Tibial nerve (tissue), 4 donors: ENCODE measurements around the gene KIAA1143. TPM values are rescaled to one million over a fixed set of nuclear protein-coding genes. Genes with fewer than 3 reads are reported as not detected.

Experiments
- DNase-seq, 2 donors: peaks; one replicate each; pipeline ENCODE4 v3.0.0-alpha.2; 2019; ENCODE audit warnings: low spot score in 2 of 2
- H3K27ac ChIP-seq, 4 donors: fragments of 200-600 bp; sonication (generic) in 3 of 4; one replicate each; pipeline ENCODE4 v1.5.1; 2017 to 2019; ENCODE audit warnings: mild to moderate bottlenecking in 1 of 4
- H3K27me3 ChIP-seq, 2 donors: fragments of 200-600 bp; sonication (generic) in 1 of 2; one replicate each; pipeline versions ENCODE4 v1.5.1 to v1.6.0; 2017 to 2019
- H3K36me3 ChIP-seq, 3 donors: fragments of 200-600 bp; sonication (generic); one replicate each; pipeline ENCODE4 v1.5.1; 2018 to 2019
- H3K4me1 ChIP-seq, 4 donors: fragments of 200-600 bp; sonication (generic) in 3 of 4; one replicate each; pipeline ENCODE4 v1.5.1; 2017 to 2019
- H3K4me3 ChIP-seq, 4 donors: fragments of 200-600 bp; sonication (generic) in 3 of 4; one replicate each; pipeline ENCODE4 v1.5.1; 2017 to 2019; ENCODE audit warnings: mild to moderate bottlenecking in 1 of 4, moderate library complexity in 1 of 4
- H3K9me3 ChIP-seq, 4 donors: fragments of 200-600 bp; sonication (generic) in 3 of 4; one replicate each; pipeline ENCODE4 v1.5.1; 2017 to 2019
- EP300 ChIP-seq, 2 donors: sonication (generic); formaldehyde crosslinking; IDR thresholded peaks; one replicate each; pipeline ENCODE4 v1.6.1; 2017; ENCODE audit warnings: antibody characterized with exemption in 2 of 2, mild to moderate bottlenecking in 1 of 2
- POLR2A ChIP-seq, 2 donors: fragments of 450-650 bp; IDR thresholded peaks; one replicate each; pipeline ENCODE4 v1.6.1; 2017; ENCODE audit warnings: antibody characterized with exemption in 2 of 2, mild to moderate bottlenecking in 2 of 2, moderate library complexity in 2 of 2
- WGBS, 2 donors: methylation state at CpG; one replicate each; pipeline ENCODE4 v1.1.5; 2018; 5-methylcytosine and 5-hydroxymethylcytosine counted together
- total RNA-seq, 4 donors: library from RNA; depleted of rRNA; stranded (reverse); fragments of >200 nt; gene quantifications; one replicate each; pipeline ENCODE4 v1.1.0, GENCODE V29; 2016
- TF ChIP-seq, protein P1 (sequence below), 5 experiments: fragments of 200-600 bp in 3 of 5; fragments of 450-650 bp in 2 of 5; sonication (generic) in 3 of 5; IDR thresholded peaks; one replicate each; pipeline ENCODE4 v1.5.1; 2016 to 2019; ENCODE audit warnings: antibody characterized with exemption in 5 of 5, mild to moderate bottlenecking in 3 of 5, moderate library complexity in 2 of 5

The KIAA1143 gene
- total RNA-seq, 4 donors from 2014 or later, result 20.7 to 27.4 (median 25.9) TPM

DNA sequence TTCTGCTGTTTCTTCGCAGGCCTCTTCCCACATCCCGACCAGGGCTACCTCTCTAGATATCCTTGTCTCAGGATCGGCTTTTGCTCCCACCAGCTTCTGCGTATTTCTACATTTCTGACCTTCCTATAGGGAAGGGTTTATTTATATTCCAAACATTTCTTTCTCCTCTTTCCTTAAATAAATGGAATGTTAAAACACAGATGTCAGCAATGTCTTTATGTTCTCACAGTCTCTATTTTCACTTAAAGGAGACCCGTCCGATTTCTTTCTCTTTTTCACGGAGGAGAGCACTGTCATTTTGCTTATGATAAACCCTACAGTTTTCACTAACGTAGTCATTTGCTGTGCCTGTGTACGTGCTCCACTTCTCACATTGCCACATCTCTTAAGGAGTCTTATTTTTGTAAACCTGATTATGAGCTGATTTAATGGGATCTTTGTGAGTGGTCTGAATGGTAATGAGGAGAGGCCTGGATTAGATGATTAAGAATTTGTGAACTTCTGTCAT, 805 bp upstream of the KIAA1143 start:
- Histone ChIP-seq H3K4me1 (peaks cover 0 to 22% (median 4%) of the 10 kb centered on the region in 4 donors), H3K4me3 (peak overlapping the region; percentile 82 to 91 (median 86)), H3K36me3 (peaks cover 0 to 30% (median 0%) of the 10 kb centered on the region in 3 donors), H3K27me3 (no peaks in the 10 kb centered on the region), H3K27ac (peak overlapping the region in 1 of 4 donors; percentile 86), H3K9me3 (peaks cover 0 to 18% (median 6%) of the 10 kb centered on the region in 4 donors)
- TF ChIP-seq EP300 (IDR thresholded peaks at IDR 0.05) (no peak), POLR2A (IDR thresholded peaks at IDR 0.05) (no peak)
- TF ChIP-seq, protein P1, sequence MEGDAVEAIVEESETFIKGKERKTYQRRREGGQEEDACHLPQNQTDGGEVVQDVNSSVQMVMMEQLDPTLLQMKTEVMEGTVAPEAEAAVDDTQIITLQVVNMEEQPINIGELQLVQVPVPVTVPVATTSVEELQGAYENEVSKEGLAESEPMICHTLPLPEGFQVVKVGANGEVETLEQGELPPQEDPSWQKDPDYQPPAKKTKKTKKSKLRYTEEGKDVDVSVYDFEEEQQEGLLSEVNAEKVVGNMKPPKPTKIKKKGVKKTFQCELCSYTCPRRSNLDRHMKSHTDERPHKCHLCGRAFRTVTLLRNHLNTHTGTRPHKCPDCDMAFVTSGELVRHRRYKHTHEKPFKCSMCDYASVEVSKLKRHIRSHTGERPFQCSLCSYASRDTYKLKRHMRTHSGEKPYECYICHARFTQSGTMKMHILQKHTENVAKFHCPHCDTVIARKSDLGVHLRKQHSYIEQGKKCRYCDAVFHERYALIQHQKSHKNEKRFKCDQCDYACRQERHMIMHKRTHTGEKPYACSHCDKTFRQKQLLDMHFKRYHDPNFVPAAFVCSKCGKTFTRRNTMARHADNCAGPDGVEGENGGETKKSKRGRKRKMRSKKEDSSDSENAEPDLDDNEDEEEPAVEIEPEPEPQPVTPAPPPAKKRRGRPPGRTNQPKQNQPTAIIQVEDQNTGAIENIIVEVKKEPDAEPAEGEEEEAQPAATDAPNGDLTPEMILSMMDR (IDR thresholded peaks at IDR 0.05), result no peak
- 1 to 2% methylated on average over 9 of the region's 9 CpGs for WGBS, 2 donors
- DNase-seq, result no peak

DNA sequence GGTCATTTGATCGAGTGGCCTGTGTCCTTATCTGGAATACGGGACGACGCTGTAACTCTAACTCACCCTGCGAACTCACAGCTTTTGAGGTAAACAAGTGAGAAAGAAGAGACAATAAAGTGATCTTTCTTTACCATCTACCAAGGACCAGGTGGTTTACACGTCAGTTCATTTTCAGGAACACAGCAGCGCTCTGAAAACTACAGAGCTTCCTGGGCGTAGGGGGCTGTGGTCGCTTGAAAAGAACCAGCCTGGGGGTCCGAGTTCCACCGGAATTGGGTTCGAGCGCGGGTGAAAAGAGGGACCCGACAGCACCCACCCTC, 357 bp downstream of the KIAA1143 start:
- WGBS, 2 donors, result 4 to 6% methylated on average over 15 of the region's 15 CpGs
- H3K27me3 ChIP-seq, result no peaks in the 10 kb centered on the region
- peaks cover 0 to 21% (median 7%) of the 10 kb centered on the region in 4 donors for H3K9me3 ChIP-seq
- peaks cover 0 to 22% (median 4%) of the 10 kb centered on the region in 4 donors for H3K4me1 ChIP-seq
- H3K36me3 ChIP-seq, result peaks cover 0 to 41% (median 0%) of the 10 kb centered on the region in 3 donors
- H3K4me3 ChIP-seq, result peak overlapping the region; percentile 82 to 91 (median 86)
- TF ChIP-seq, protein P1 (IDR thresholded peaks at IDR 0.05), result no peak
- no peak for TF ChIP-seq EP300 (IDR thresholded peaks at IDR 0.05)
- no peak for TF ChIP-seq POLR2A (IDR thresholded peaks at IDR 0.05)
- no peak for DNase-seq
- peak overlapping the region in 3 of 4 donors; percentile 63 to 86 (median 83) for H3K27ac ChIP-seq

GRCh38 chr3:44734646-44735168, 26.7 kb downstream of the KIAA1143 start:
- Histone ChIP-seq H3K27me3 (no peaks in the 10 kb centered on the region), H3K4me3 (no peak overlapping the region), H3K4me1 (peaks cover 0 to 10% (median 0%) of the 10 kb centered on the region in 4 donors), H3K27ac (no peak overlapping the region), H3K9me3 (peaks cover 5 to 93% (median 57%) of the 10 kb centered on the region in 4 donors), H3K36me3 (peaks cover 0 to 71% (median 16%) of the 10 kb centered on the region in 3 donors)
- TF ChIP-seq POLR2A (IDR thresholded peaks at IDR 0.05), result no peak
- no peak for TF ChIP-seq EP300 (IDR thresholded peaks at IDR 0.05)
- TF ChIP-seq, protein P1 (IDR thresholded peaks at IDR 0.05), result no peak
- no peak for DNase-seq
- WGBS, 2 donors, result 94 to 96% methylated on average over 3 of the region's 3 CpGs

GRCh38 chr3:44729384-44729910, 32.0 kb downstream of the KIAA1143 start, which contains the start of gene ZNF501:
Gene ZNF501, plus strand, starts transcription at chr3:44729635. Its CDS starts 4,787 bp downstream, at chr3:44734422.
- H3K4me1 ChIP-seq, result peaks cover 0 to 18% (median 0%) of the 10 kb centered on the region in 4 donors
- TF ChIP-seq EP300 (IDR thresholded peaks at IDR 0.05) (peak in 1 of 2 donors; percentile 83), POLR2A (IDR thresholded peaks at IDR 0.05) (peak in 1 of 2 donors; percentile 19)
- TF ChIP-seq, protein P1 (IDR thresholded peaks at IDR 0.05), result no peak
- peak within 1 kb of the TSS; percentile 47 to 86 (median 66) for H3K4me3 ChIP-seq
- H3K27me3 ChIP-seq, result no peaks in the 10 kb centered on the region
- H3K27ac ChIP-seq, result peak within 1 kb of the TSS in 1 of 4 donors; percentile 75
- H3K36me3 ChIP-seq, result peaks cover 0 to 55% (median 16%) of the 10 kb centered on the region in 3 donors
- H3K9me3 ChIP-seq, result peaks cover 0 to 75% (median 38%) of the 10 kb centered on the region in 4 donors
- peak; percentile 80 to 91 for DNase-seq
- WGBS, 2 donors, result 0 to 1% methylated on average over 35 to 46 of the region's 46 CpGs

DNA sequence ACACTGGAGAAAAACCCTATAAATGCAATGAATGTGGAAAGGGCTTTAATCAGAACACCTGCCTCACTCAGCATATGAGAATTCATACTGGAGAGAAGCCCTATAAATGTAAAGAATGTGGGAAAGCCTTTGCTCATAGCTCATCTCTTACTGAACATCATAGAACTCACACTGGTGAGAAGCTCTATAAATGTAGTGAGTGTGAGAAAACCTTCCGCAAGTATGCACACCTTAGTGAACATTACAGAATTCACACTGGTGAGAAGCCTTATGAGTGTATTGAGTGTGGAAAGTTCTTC, 39.4 kb downstream of the KIAA1143 start:
- H3K36me3 ChIP-seq, result peaks cover 0 to 84% (median 12%) of the 10 kb centered on the region in 3 donors
- 100% methylated on average over 1 of the region's 1 CpG for WGBS, 2 donors
- H3K27ac ChIP-seq, result no peak overlapping the region
- no peak for TF ChIP-seq EP300 (IDR thresholded peaks at IDR 0.05)
- TF ChIP-seq, protein P1 (IDR thresholded peaks at IDR 0.05), result no peak
- no peak for TF ChIP-seq POLR2A (IDR thresholded peaks at IDR 0.05)
- no peak overlapping the region for H3K4me3 ChIP-seq
- peaks cover 11 to 100% (median 54%) of the 10 kb centered on the region in 4 donors for H3K9me3 ChIP-seq
- no peaks in the 10 kb centered on the region for H3K27me3 ChIP-seq
- DNase-seq, result no peak
- H3K4me1 ChIP-seq, result no peaks in the 10 kb centered on the region
